HepG2 (cell line): ENCODE data around the gene KHK. TPM values are rescaled to one million over a fixed set of nuclear protein-coding genes. Genes with fewer than 3 reads are reported as not detected.
A peak's percentile ranks its signal among the peaks of the same experiment; 100 is the strongest.

Experiments
- ADNP ChIP-seq: sonication (generic); formaldehyde crosslinking; IDR thresholded peaks from 2 replicates; pipeline ENCODE4 v1.4.0; 2020; ENCODE audit warnings: missing genetic modification reagents
- ARID5B ChIP-seq: IDR thresholded peaks from 2 replicates; pipeline ENCODE4 v1.4.0; 2020; ENCODE audit warnings: mild to moderate bottlenecking, missing genetic modification reagents
- ATF7-NPFF ChIP-seq: sonication (generic); formaldehyde crosslinking; IDR thresholded peaks from 2 replicates; pipeline ENCODE4 v1.8.1; 2023; ENCODE audit warnings: mild to moderate bottlenecking, low read depth, missing genetic modification reagents, moderate library complexity
- CENPT ChIP-seq: sonication (generic); formaldehyde crosslinking; IDR thresholded peaks from 2 replicates; pipeline ENCODE4 v1.8.0; 2022; ENCODE audit warnings: low read depth, mild to moderate bottlenecking, moderate library complexity, missing genetic modification reagents
- CENPX ChIP-seq: sonication (generic); formaldehyde crosslinking; IDR thresholded peaks from 2 replicates; pipeline ENCODE4 v1.9.0; 2021; ENCODE audit warnings: mild to moderate bottlenecking, missing genetic modification reagents, moderate library complexity
- ELF3 ChIP-seq: IDR thresholded peaks from 2 replicates; pipeline ENCODE4 v1.6.1; 2016; ENCODE audit warnings: missing genetic modification reagents, missing compliant biosample characterization
- FOXA1 ChIP-seq, 2 experiments: fragments of 450-650 bp in 1 of 2; sonication (generic) in 1 of 2; formaldehyde crosslinking in 1 of 2; IDR thresholded peaks; 2 replicates each; pipeline versions ENCODE4 v1.4.0 to v1.6.1; 2016 to 2020; ENCODE audit warnings: missing genetic modification reagents in 1 of 2
- GABPA ChIP-seq, 2 experiments: IDR thresholded peaks; 2 replicates each; pipeline ENCODE4 v1.6.1; 2011 to 2016; ENCODE audit warnings: low read depth in 2 of 2, low read length in 1 of 2, missing biosample characterization in 1 of 2, missing genetic modification characterization in 1 of 2
- GATAD2A ChIP-seq: IDR thresholded peaks from 2 replicates; pipeline ENCODE4 v1.6.1; 2016
- HIVEP1 ChIP-seq: sonication (generic); formaldehyde crosslinking; IDR thresholded peaks from 2 replicates; pipeline ENCODE4 v1.4.0; 2020; ENCODE audit warnings: mild to moderate bottlenecking, missing genetic modification reagents
- HMG20B ChIP-seq: conservative IDR thresholded peaks from 2 replicates; pipeline ENCODE4 v1.6.1; 2016; ENCODE audit warnings: missing genetic modification reagents, missing compliant biosample characterization
- KDM1A ChIP-seq: IDR thresholded peaks from 2 replicates; pipeline ENCODE4 v1.6.1; 2016; ENCODE audit warnings: missing compliant biosample characterization
- MED8 ChIP-seq: sonication (generic); formaldehyde crosslinking; IDR thresholded peaks from 2 replicates; pipeline ENCODE4 v1.8.1; 2023; ENCODE audit warnings: mild to moderate bottlenecking, missing genetic modification reagents; ENCODE audit not compliant: insufficient replicate concordance
- PRPF4 ChIP-seq: fragments of 200-400 bp; formaldehyde crosslinking; IDR thresholded peaks from 2 replicates; pipeline ENCODE4 v1.6.1; 2016; ENCODE audit warnings: low read length, low read depth; ENCODE audit not compliant: poor library complexity, severe bottlenecking
- RFX5 ChIP-seq: IDR thresholded peaks from 2 replicates; pipeline ENCODE4 v1.6.1; 2011; ENCODE audit warnings: low read depth, low read length, improper control_type of control experiment
- SALL1 ChIP-seq: sonication (generic); formaldehyde crosslinking; IDR thresholded peaks from 2 replicates; pipeline ENCODE4 v1.8.0; 2022; ENCODE audit warnings: mild to moderate bottlenecking, missing genetic modification reagents
- TCF7L2 ChIP-seq: IDR thresholded peaks from 2 replicates; pipeline ENCODE4 v1.6.1; 2011; ENCODE audit warnings: mild to moderate bottlenecking, low read depth, low read length, moderate library complexity
- U2AF2 ChIP-seq: fragments of 200-400 bp; formaldehyde crosslinking; IDR thresholded peaks from 2 replicates; pipeline ENCODE4 v1.6.1; 2017; ENCODE audit warnings: low read depth, mild to moderate bottlenecking, low read length
- ZNF160 ChIP-seq: sonication (generic); formaldehyde crosslinking; IDR thresholded peaks from 2 replicates; pipeline ENCODE4 v1.8.0; 2022; ENCODE audit warnings: mild to moderate bottlenecking, inconsistent platforms, missing genetic modification reagents
- ZNF34 ChIP-seq: sonication (generic); formaldehyde crosslinking; IDR thresholded peaks from 2 replicates; pipeline ENCODE4 v1.4.0; 2020; ENCODE audit warnings: mild to moderate bottlenecking, missing genetic modification reagents, borderline replicate concordance
- ZNF547 ChIP-seq: sonication (generic); formaldehyde crosslinking; IDR thresholded peaks from 2 replicates; pipeline ENCODE4 v1.5.1; 2020; ENCODE audit warnings: mild to moderate bottlenecking, missing genetic modification reagents
- polyA plus RNA-seq, 8 experiments: library from polyadenylated mRNA; depleted of rRNA in 3 of 8; stranded (reverse) in 7 of 8; unstranded in 1 of 8; fragments of >200 nt; fragmentation: Illumina TruSeq in 4 of 8; extraction: Trizol in 4 of 8; gene quantifications; 2 replicates each; pipeline versions ENCODE4 v1.2.1 to v1.2.3, GENCODE V29; 2011 to 2016; ENCODE audit warnings: low read depth in 4 of 8, missing spikeins in 1 of 8, mixed read lengths in 1 of 8; ENCODE audit not compliant: insufficient read depth in 1 of 8
- total RNA-seq, 5 experiments: library from RNA; depleted of rRNA; stranded (reverse); fragments of >200 nt; fragmentation: Illumina TruSeq; extraction: Trizol; gene quantifications; 2 replicates each; pipeline ENCODE4 v1.2.3, GENCODE V29; 2016; ENCODE audit warnings: low read depth in 1 of 5
- TF ChIP-seq, protein P1 (sequence below): sonication (generic); formaldehyde crosslinking; IDR thresholded peaks from 2 replicates; pipeline ENCODE4 v1.4.0; 2020; ENCODE audit warnings: missing genetic modification reagents
- TF ChIP-seq, protein P2 (sequence below): IDR thresholded peaks from 2 replicates; pipeline ENCODE4 v1.6.1; 2012; ENCODE audit warnings: low read depth, low read length, improper control_type of control experiment

The KHK gene
- total and polyA plus RNA-seq, 2 of the 13 experiments (the other 11 are each of a cell fraction or from before 2014, with no cell fraction given): 40.9 to 99.2 TPM

- TF ChIP-seq KDM1A (CRISPR knock-in tag) (no peak), MED8 (CRISPR knock-in tag) (peak; percentile 65), ZNF34 (CRISPR knock-in tag) (no peak), CENPX (no peak), HIVEP1 (CRISPR knock-in tag) (peak; percentile 68), SALL1 (CRISPR knock-in tag) (peak; percentile 98), FOXA1 (IDR thresholded peaks at IDR 0.05) (no peak), FOXA1 (CRISPR knock-in tag; IDR thresholded peaks at IDR 0.05) (no peak), ZNF547 (CRISPR knock-in tag) (peak; percentile 43), ATF7-NPFF (CRISPR knock-in tag) (peak; percentile 63; the same call in 1 of the 2 replicates), ADNP (CRISPR knock-in tag) (peak; percentile 62; the same call in 1 of the 2 replicates), PRPF4 (no peak), GATAD2A (peak; percentile 99), CENPT (CRISPR knock-in tag) (no peak), U2AF2 (no peak), ARID5B (CRISPR knock-in tag) (peak; percentile 84), HMG20B (no peak; the same call in 1 of the 2 replicates), TCF7L2 (no peak), ZNF160 (CRISPR knock-in tag) (no peak), GABPA (IDR thresholded peaks at IDR 0.05; ENCODE audit: low read depth, low read length) (no peak), GABPA (CRISPR knock-in tag; IDR thresholded peaks at IDR 0.05; ENCODE audit: low read depth) (no peak), ELF3 (peak; percentile 66), RFX5 (no peak)
- TF ChIP-seq, protein P1, sequence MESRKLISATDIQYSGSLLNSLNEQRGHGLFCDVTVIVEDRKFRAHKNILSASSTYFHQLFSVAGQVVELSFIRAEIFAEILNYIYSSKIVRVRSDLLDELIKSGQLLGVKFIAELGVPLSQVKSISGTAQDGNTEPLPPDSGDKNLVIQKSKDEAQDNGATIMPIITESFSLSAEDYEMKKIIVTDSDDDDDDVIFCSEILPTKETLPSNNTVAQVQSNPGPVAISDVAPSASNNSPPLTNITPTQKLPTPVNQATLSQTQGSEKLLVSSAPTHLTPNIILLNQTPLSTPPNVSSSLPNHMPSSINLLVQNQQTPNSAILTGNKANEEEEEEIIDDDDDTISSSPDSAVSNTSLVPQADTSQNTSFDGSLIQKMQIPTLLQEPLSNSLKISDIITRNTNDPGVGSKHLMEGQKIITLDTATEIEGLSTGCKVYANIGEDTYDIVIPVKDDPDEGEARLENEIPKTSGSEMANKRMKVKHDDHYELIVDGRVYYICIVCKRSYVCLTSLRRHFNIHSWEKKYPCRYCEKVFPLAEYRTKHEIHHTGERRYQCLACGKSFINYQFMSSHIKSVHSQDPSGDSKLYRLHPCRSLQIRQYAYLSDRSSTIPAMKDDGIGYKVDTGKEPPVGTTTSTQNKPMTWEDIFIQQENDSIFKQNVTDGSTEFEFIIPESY (CRISPR knock-in tag): peak; percentile 33; the same call in 1 of the 2 replicates
- TF ChIP-seq, protein P2, sequence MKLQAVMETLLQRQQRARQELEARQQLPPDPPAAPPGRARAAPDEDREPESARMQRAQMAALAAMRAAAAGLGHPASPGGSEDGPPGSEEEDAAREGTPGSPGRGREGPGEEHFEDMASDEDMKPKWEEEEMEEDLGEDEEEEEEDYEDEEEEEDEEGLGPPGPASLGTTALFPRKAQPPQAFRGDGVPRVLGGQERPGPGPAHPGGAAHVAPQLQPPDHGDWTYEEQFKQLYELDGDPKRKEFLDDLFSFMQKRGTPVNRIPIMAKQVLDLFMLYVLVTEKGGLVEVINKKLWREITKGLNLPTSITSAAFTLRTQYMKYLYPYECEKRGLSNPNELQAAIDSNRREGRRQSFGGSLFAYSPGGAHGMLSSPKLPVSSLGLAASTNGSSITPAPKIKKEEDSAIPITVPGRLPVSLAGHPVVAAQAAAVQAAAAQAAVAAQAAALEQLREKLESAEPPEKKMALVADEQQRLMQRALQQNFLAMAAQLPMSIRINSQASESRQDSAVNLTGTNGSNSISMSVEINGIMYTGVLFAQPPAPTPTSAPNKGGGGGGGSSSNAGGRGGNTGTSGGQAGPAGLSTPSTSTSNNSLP: no peak
Measured at GRCh38 chr2:27092696-27093429, 6.3 kb downstream of the KHK start (continued).
